CD8-positive, alpha-beta memory T cell (primary cell): ENCODE measurements around the gene ALKBH5. TPM values are rescaled to one million over a fixed set of nuclear protein-coding genes. Genes with fewer than 3 reads are reported as not detected.
A peak's percentile ranks its signal among the peaks of the same experiment; 100 is the strongest.

Source experiments
- CTCF ChIA-PET: fragments of 350-600 bp; sonication (Branson Sonifier 250); formaldehyde crosslinking; loops from one replicate; lab custom pipeline; 2021; ENCODE audit warnings: antibody characterized with exemption; lab: Charles Lee
- POLR2A ChIA-PET: fragments of 350-600 bp; sonication (Branson Sonifier 250); formaldehyde crosslinking; loops from one replicate; lab custom pipeline; 2021; ENCODE audit warnings: antibody characterized with exemption; lab: Charles Lee
- DNase-seq, 5 donors: peaks; one replicate each; pipeline versions ENCODE4 v3.0.0 to v3.0.0-alpha.2; 2020 to 2022; ENCODE audit warnings: mixed read lengths in 1 of 5
- H3K27ac ChIP-seq: one replicate; pipeline ENCODE4 v1.7.0; 2013; ENCODE audit warnings: low read depth, mild to moderate bottlenecking, low read length, moderate library complexity
- H3K27me3 ChIP-seq: 2 replicates; pipeline ENCODE4 v1.7.0; 2013; ENCODE audit warnings: low read length, mild to moderate bottlenecking; ENCODE audit not compliant: insufficient read depth, poor library complexity, severe bottlenecking
- H3K36me3 ChIP-seq: 2 replicates; pipeline ENCODE4 v1.7.0; 2013; ENCODE audit warnings: mild to moderate bottlenecking, low read length, moderate library complexity; ENCODE audit not compliant: insufficient read depth
- H3K4me1 ChIP-seq: 2 replicates; pipeline ENCODE4 v1.7.0; 2013; ENCODE audit warnings: mild to moderate bottlenecking, low read length, moderate library complexity; ENCODE audit not compliant: insufficient read depth
- H3K4me3 ChIP-seq: 2 replicates; pipeline ENCODE4 v1.7.0; 2013; ENCODE audit warnings: mild to moderate bottlenecking, low read length
- H3K9me3 ChIP-seq: 2 replicates; pipeline ENCODE4 v1.7.0; 2013; ENCODE audit warnings: mild to moderate bottlenecking, low read length
- H3K27ac Mint-ChIP-seq, 8 donors: one replicate each; pipeline ENCODE4 v1.8.0; 2020 to 2021; ENCODE audit warnings: mixed read lengths in 8 of 8, mild to moderate bottlenecking in 6 of 8, inconsistent platforms in 3 of 8, moderate library complexity in 3 of 8
- H3K27me3 Mint-ChIP-seq, 2 donors: one replicate each; pipeline ENCODE4 v1.8.0; 2020 to 2021; ENCODE audit warnings: mixed read lengths in 2 of 2, mild to moderate bottlenecking in 1 of 2, moderate library complexity in 1 of 2
- H3K36me3 Mint-ChIP-seq, 3 donors: one replicate each; pipeline ENCODE4 v1.8.0; 2020 to 2021; ENCODE audit warnings: mixed read lengths in 3 of 3, inconsistent platforms in 1 of 3, mild to moderate bottlenecking in 1 of 3
- H3K4me1 Mint-ChIP-seq, 3 donors: one replicate each; pipeline ENCODE4 v1.8.0; 2020 to 2021; ENCODE audit warnings: mixed read lengths in 3 of 3, inconsistent platforms in 1 of 3, mild to moderate bottlenecking in 1 of 3
- H3K4me3 Mint-ChIP-seq, 7 donors: one replicate each; pipeline ENCODE4 v1.8.0; 2020 to 2021; ENCODE audit warnings: mixed read lengths in 7 of 7, mild to moderate bottlenecking in 6 of 7, moderate library complexity in 4 of 7, inconsistent platforms in 2 of 7
- H3K9me3 Mint-ChIP-seq, 5 donors: one replicate each; pipeline ENCODE4 v1.8.0; 2020 to 2022; ENCODE audit warnings: mixed read lengths in 5 of 5, mild to moderate bottlenecking in 3 of 5, moderate library complexity in 2 of 5, inconsistent platforms in 1 of 5
- polyA plus RNA-seq: library from polyadenylated mRNA; unstranded; fragments of 300-500 nt; fragmentation: Illumina TruSeq; gene quantifications from one replicate; pipeline ENCODE4 v1.2.3, GENCODE V29; 2021
- total RNA-seq, 2 experiments: library from RNA; stranded (reverse); gene quantifications; one replicate each; pipeline ENCODE4 v1.2.3, GENCODE V29; 2021

Gene ALKBH5
- total and polyA plus RNA-seq, 3 experiments from 2014 or later: 117 to 152 (median 123) TPM

GRCh38 chr17:18195246-18195645 is 11.6 kb downstream of the ALKBH5 start:
- peaks cover 35% of the 10 kb centered on the region for H3K4me1 ChIP-seq
- peaks cover 68 to 93% (median 77%) of the 10 kb centered on the region in 3 donors for H3K4me1 Mint-ChIP-seq

GRCh38 chr17:18197535-18198194 is 14.0 kb downstream of the ALKBH5 start:
- peaks cover 54 to 84% (median 70%) of the 10 kb centered on the region in 3 donors for H3K4me1 Mint-ChIP-seq
- no peaks in the 10 kb centered on the region for H3K27me3 Mint-ChIP-seq

More at GRCh38 chr17:18195246-18195645, 11.6 kb downstream of the ALKBH5 start:
- Mint-ChIP-seq H3K9me3 (no peaks in the 10 kb centered on the region), H3K27me3 (no peaks in the 10 kb centered on the region), H3K36me3 (peaks cover 0 to 84% (median 9%) of the 10 kb centered on the region in 3 donors), H3K27ac (peak overlapping the region in 5 of 8 donors; percentile 13 to 77 (median 56)), H3K4me3 (no peak overlapping the region)
- no peak for DNase-seq
- peaks cover 30% of the 10 kb centered on the region for H3K36me3 ChIP-seq
- no peaks in the 10 kb centered on the region for H3K27me3 ChIP-seq
- no peak overlapping the region for H3K27ac ChIP-seq
- no peaks in the 10 kb centered on the region for H3K9me3 ChIP-seq
- ChIA-PET CTCF (no interaction called here), POLR2A (no interaction called here)
- no peak overlapping the region for H3K4me3 ChIP-seq

GRCh38 chr17:18198530-18198929 is 14.9 kb downstream of the ALKBH5 start:
- Mint-ChIP-seq H3K27ac (peak overlapping the region; percentile 1 to 78 (median 64)), H3K4me3 (peak overlapping the region in 2 of 7 donors; percentile 7 to 33), H3K4me1 (peaks cover 55 to 82% (median 72%) of the 10 kb centered on the region in 3 donors), H3K9me3 (no peaks in the 10 kb centered on the region), H3K36me3 (peaks cover 0 to 88% (median 11%) of the 10 kb centered on the region in 3 donors), H3K27me3 (no peaks in the 10 kb centered on the region)
- POLR2A ChIA-PET: no interaction called here
- no peaks in the 10 kb centered on the region for H3K27me3 ChIP-seq
- no peaks in the 10 kb centered on the region for H3K9me3 ChIP-seq
- no peak overlapping the region for H3K4me3 ChIP-seq
- no peak for DNase-seq
- CTCF ChIA-PET: no interaction called here
- H3K27ac ChIP-seq: no peak overlapping the region
- H3K36me3 ChIP-seq: peaks cover 43% of the 10 kb centered on the region
- peaks cover 15% of the 10 kb centered on the region for H3K4me1 ChIP-seq

More at GRCh38 chr17:18197535-18198194, 14.0 kb downstream of the ALKBH5 start:
- H3K27ac ChIP-seq: no peak overlapping the region
- H3K4me3 ChIP-seq: no peak overlapping the region
- CTCF ChIA-PET: interaction anchor here (0.6 to 1.2 kb wide), 3 partner anchors 14 to 169 kb away, joined by 3 to 7 read pairs (median 6); partner anchors contain the start of gene ALKBH5
- H3K4me1 ChIP-seq: peaks cover 16% of the 10 kb centered on the region
- peak overlapping the region in 2 of 7 donors; percentile 6 to 33 for H3K4me3 Mint-ChIP-seq
- DNase-seq: no peak
- H3K36me3 ChIP-seq: peaks cover 38% of the 10 kb centered on the region
- no peaks in the 10 kb centered on the region for H3K9me3 Mint-ChIP-seq
- H3K27ac Mint-ChIP-seq: peak overlapping the region; percentile 1 to 79 (median 62)
- POLR2A ChIA-PET: no interaction called here
- no peaks in the 10 kb centered on the region for H3K27me3 ChIP-seq
- H3K36me3 Mint-ChIP-seq: peaks cover 0 to 88% (median 11%) of the 10 kb centered on the region in 3 donors
- H3K9me3 ChIP-seq: no peaks in the 10 kb centered on the region

- Mint-ChIP-seq H3K36me3 (peaks cover 0 to 84% (median 11%) of the 10 kb centered on the region in 3 donors), H3K27ac (peak overlapping the region in 4 of 8 donors; percentile 54 to 75 (median 66)), H3K4me3 (no peak overlapping the region), H3K9me3 (no peaks in the 10 kb centered on the region), H3K27me3 (no peaks in the 10 kb centered on the region), H3K4me1 (peaks cover 38 to 66% (median 51%) of the 10 kb centered on the region in 3 donors)
- H3K4me3 ChIP-seq: no peak overlapping the region
- H3K27ac ChIP-seq: no peak overlapping the region
- H3K27me3 ChIP-seq: no peaks in the 10 kb centered on the region
- H3K9me3 ChIP-seq: no peaks in the 10 kb centered on the region
- CTCF ChIA-PET: no interaction called here
- POLR2A ChIA-PET: interaction anchor here (1.2 kb wide), 1 partner anchor 17 kb away, joined by 3 read pairs; the partner anchor contains the start of gene ALKBH5
- peaks cover 7% of the 10 kb centered on the region for H3K4me1 ChIP-seq
- DNase-seq: no peak
- H3K36me3 ChIP-seq: peaks cover 42% of the 10 kb centered on the region
Measured at GRCh38 chr17:18201108-18201507, 17.5 kb downstream of the ALKBH5 start.

GRCh38 chr17:18203308-18203707 is 19.7 kb downstream of the ALKBH5 start:
- Histone ChIP-seq H3K4me3 (no peak overlapping the region), H3K9me3 (no peaks in the 10 kb centered on the region), H3K36me3 (peaks cover 53% of the 10 kb centered on the region), H3K4me1 (peaks cover 7% of the 10 kb centered on the region), H3K27ac (no peak overlapping the region), H3K27me3 (no peaks in the 10 kb centered on the region)
- ChIA-PET POLR2A (no interaction called here), CTCF (no interaction called here)
- Mint-ChIP-seq H3K36me3 (peaks cover 3 to 83% (median 10%) of the 10 kb centered on the region in 3 donors), H3K4me1 (peaks cover 26 to 44% (median 37%) of the 10 kb centered on the region in 3 donors), H3K9me3 (no peaks in the 10 kb centered on the region), H3K27ac (peak overlapping the region; percentile 14 to 68 (median 48)), H3K4me3 (no peak overlapping the region), H3K27me3 (no peaks in the 10 kb centered on the region)
- DNase-seq: no peak

- Histone ChIP-seq H3K4me1 (no peaks in the 10 kb centered on the region), H3K4me3 (no peak overlapping the region), H3K36me3 (peaks cover 56% of the 10 kb centered on the region), H3K27ac (no peak overlapping the region), H3K27me3 (no peaks in the 10 kb centered on the region), H3K9me3 (no peaks in the 10 kb centered on the region)
- H3K27ac Mint-ChIP-seq: peak overlapping the region in 4 of 8 donors; percentile 37 to 80 (median 50)
- peaks cover 3 to 85% (median 14%) of the 10 kb centered on the region in 3 donors for H3K36me3 Mint-ChIP-seq
- no peaks in the 10 kb centered on the region for H3K9me3 Mint-ChIP-seq
- CTCF ChIA-PET: no interaction called here
- H3K27me3 Mint-ChIP-seq: no peaks in the 10 kb centered on the region
- H3K4me1 Mint-ChIP-seq: peaks cover 7 to 20% (median 14%) of the 10 kb centered on the region in 3 donors
- no peak overlapping the region for H3K4me3 Mint-ChIP-seq
- POLR2A ChIA-PET: no interaction called here
- no peak for DNase-seq
Measured at GRCh38 chr17:18205861-18206260, 22.2 kb downstream of the ALKBH5 start.

DNA sequence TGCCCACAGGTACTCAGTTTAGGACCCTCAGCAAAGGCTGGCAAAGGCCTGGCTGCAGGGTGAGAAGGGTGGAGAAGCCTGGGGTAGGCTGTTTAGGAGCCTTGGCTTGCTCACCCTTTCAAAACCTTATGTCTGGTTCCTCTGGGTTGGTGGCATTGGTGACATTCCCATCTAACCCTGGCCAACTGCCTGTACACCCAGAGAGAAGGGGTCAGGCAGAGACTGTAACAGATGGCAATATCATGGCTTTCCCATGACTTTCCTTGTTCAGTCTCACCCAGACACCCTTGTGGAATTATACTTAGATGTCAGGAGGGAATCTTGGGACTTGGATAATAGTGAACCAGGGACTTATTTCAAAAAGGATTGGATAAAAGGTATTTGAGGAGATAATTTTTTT is 23.3 kb downstream of the ALKBH5 start:
- H3K27ac Mint-ChIP-seq: no peak overlapping the region
- H3K9me3 Mint-ChIP-seq: no peaks in the 10 kb centered on the region
- no peaks in the 10 kb centered on the region for H3K4me1 ChIP-seq
- DNase-seq: no peak
- H3K4me3 ChIP-seq: no peak overlapping the region
- H3K27ac ChIP-seq: no peak overlapping the region
- H3K36me3 Mint-ChIP-seq: peaks cover 3 to 82% (median 15%) of the 10 kb centered on the region in 3 donors
- peaks cover 52% of the 10 kb centered on the region for H3K36me3 ChIP-seq
- H3K9me3 ChIP-seq: no peaks in the 10 kb centered on the region
- POLR2A ChIA-PET: no interaction called here
- no peaks in the 10 kb centered on the region for H3K27me3 ChIP-seq
- H3K4me1 Mint-ChIP-seq: peaks cover 4 to 11% (median 5%) of the 10 kb centered on the region in 3 donors
- H3K27me3 Mint-ChIP-seq: no peaks in the 10 kb centered on the region
- peak overlapping the region in 1 of 7 donors; percentile 50 for H3K4me3 Mint-ChIP-seq
- CTCF ChIA-PET: no interaction called here

DNA sequence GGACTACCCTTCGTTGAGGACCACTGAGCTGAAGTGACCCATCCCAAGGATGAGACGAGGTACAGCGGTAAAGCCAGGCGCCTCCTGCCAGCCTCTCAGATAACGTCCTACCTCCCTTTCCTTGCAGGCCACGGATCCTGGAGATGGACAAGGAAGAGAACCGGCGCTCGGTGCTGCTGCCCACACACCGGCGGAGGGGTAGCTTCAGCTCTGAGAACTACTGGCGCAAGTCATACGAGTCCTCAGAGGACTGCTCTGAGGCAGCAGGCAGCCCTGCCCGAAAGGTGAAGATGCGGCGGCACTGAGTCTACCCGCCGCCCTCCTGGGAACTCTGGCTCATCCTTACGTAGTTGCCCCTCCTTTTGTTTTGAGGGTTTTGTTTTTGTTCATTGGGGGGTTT is 24.5 kb downstream of the ALKBH5 start:
- Histone ChIP-seq H3K27me3 (no peaks in the 10 kb centered on the region), H3K9me3 (no peaks in the 10 kb centered on the region), H3K36me3 (peaks cover 51% of the 10 kb centered on the region), H3K4me3 (no peak overlapping the region), H3K4me1 (no peaks in the 10 kb centered on the region), H3K27ac (no peak overlapping the region)
- Mint-ChIP-seq H3K36me3 (peaks cover 3 to 79% (median 15%) of the 10 kb centered on the region in 3 donors), H3K27me3 (no peaks in the 10 kb centered on the region), H3K4me3 (no peak overlapping the region), H3K27ac (peak overlapping the region in 1 of 8 donors; percentile 50), H3K4me1 (peaks cover 4 to 11% (median 5%) of the 10 kb centered on the region in 3 donors), H3K9me3 (no peaks in the 10 kb centered on the region)
- DNase-seq: no peak
- CTCF ChIA-PET: no interaction called here
- POLR2A ChIA-PET: no interaction called here
